ENCODE data around the gene FAM83D. TPM values are rescaled to one million over a fixed set of nuclear protein-coding genes. Genes with fewer than 3 reads are reported as not detected.

FAM83D gene
- total and polyA plus RNA-seq, 2 of the 4 experiments (the other 2 are of a cell fraction): 20.4 to 26.4 TPM

GRCh38 chr20:38937000-38937399 is 10.8 kb downstream of the FAM83D start:
- H3K4me3 ChIP-seq (ENCODE audit: insufficient read depth, low read depth, low read length): no peak overlapping the region
- no peak overlapping the region for H3K14ac ChIP-seq (replicated peaks; ENCODE audit: low read depth, low read length)
- H3K79me1 ChIP-seq (ENCODE audit: low read depth in 1 of 2, low read length in 2 of 2): peaks cover 54 to 80% of the 10 kb centered on the region in 2 experiments
- H3K23ac ChIP-seq (ENCODE audit: low read depth, low read length): no peak overlapping the region
- H3K4ac ChIP-seq (ENCODE audit: low read depth, low read length): no peak overlapping the region
- no peak overlapping the region for H2AK5ac ChIP-seq (ENCODE audit: low read depth, low read length)
- no peak for ATAC-seq (ENCODE audit: low read depth)
- peaks cover 6% of the 10 kb centered on the region; the same call in 1 of the 2 replicates for H4K20me1 ChIP-seq (ENCODE audit: insufficient read depth, low read length)
- peaks cover 30% of the 10 kb centered on the region for H3K9me1 ChIP-seq (ENCODE audit: insufficient read depth, low read length)
- dilution Hi-C loops (cut with HindIII; ENCODE audit: low sequenced_read_pairs, unreplicated experiment): no loop called here
- ChIA-PET CTCF (no interaction called here), POLR2A (ENCODE audit: unreplicated experiment) (no interaction called here)
- peaks cover 10% of the 10 kb centered on the region for H3K4me1 ChIP-seq (ENCODE audit: control insufficient read depth, insufficient read depth, low read length)
- H4K8ac ChIP-seq (ENCODE audit: low read depth in 2 of 2, low read length in 2 of 2): no peak overlapping the region; a peak in 1 of 4 replicates
- H4K5ac ChIP-seq (ENCODE audit: low read depth, low read length): no peak overlapping the region
- no peak overlapping the region for H2BK120ac ChIP-seq (ENCODE audit: low read depth, low read length)
- no peaks in the 10 kb centered on the region for H3K27me3 ChIP-seq (ENCODE audit: control insufficient read depth, insufficient read depth, low read length)
- WGBS, 2 experiments (ENCODE audit: extremely low coverage in 2 of 2, insufficient read length in 1 of 2): 80% methylated on average over 1 of the region's 5 CpGs; no CpG with 5 or more reads in 1 of the 2 experiments
- H2BK5ac ChIP-seq (ENCODE audit: low read depth, low read length, poor library complexity, severe bottlenecking): no peak overlapping the region
- no peak overlapping the region for H2AFZ ChIP-seq (replicated peaks; ENCODE audit: low read length, poor library complexity)
- H3K27ac ChIP-seq (ENCODE audit: insufficient read depth, low read length): no peak overlapping the region
- intact Hi-C loops (cut with micrococcal nuclease): no loop called here
- H4K91ac ChIP-seq (ENCODE audit: insufficient read depth, low read depth, low read length): no peak overlapping the region
- BruUV-seq (replicated peaks): no TSS peak
- no peak overlapping the region for H2BK15ac ChIP-seq (ENCODE audit: low read depth, low read length)
- H3K9ac ChIP-seq (ENCODE audit: low read depth, low read length): no peak overlapping the region
- H2BK20ac ChIP-seq (ENCODE audit: low read depth, low read length): no peak overlapping the region
- H3K36me3 ChIP-seq (ENCODE audit: control insufficient read depth, insufficient read depth, low read length): no peaks in the 10 kb centered on the region
- no peak overlapping the region for H3K56ac ChIP-seq (ENCODE audit: extremely low read depth, insufficient read depth, low read length)
- no peak overlapping the region for H3K4me2 ChIP-seq (ENCODE audit: low read depth, low read length)
- in situ Hi-C loops (cut with MboI; ENCODE audit: low sequenced_read_pairs): no loop called here
- no peak overlapping the region for H2AK9ac ChIP-seq (replicated peaks; ENCODE audit: low read depth, low read length, poor library complexity)
- TF ChIP-seq RCOR1 (IDR thresholded peaks at IDR 0.05; ENCODE audit: insufficient replicate concordance, low read length) (no peak), MXI1 (IDR thresholded peaks at IDR 0.05; ENCODE audit: borderline replicate concordance, low read depth, low read length) (no peak), BHLHE40 (IDR thresholded peaks at IDR 0.05; ENCODE audit: low read depth, low read length) (no peak), RAD21 (IDR thresholded peaks at IDR 0.05; ENCODE audit: low read length) (no peak), ELK1 (IDR thresholded peaks at IDR 0.05; ENCODE audit: borderline replicate concordance, low read depth, low read length) (no peak), MAZ (IDR thresholded peaks at IDR 0.05; ENCODE audit: borderline replicate concordance, low read depth, low read length) (no peak), FOS (IDR thresholded peaks at IDR 0.05; ENCODE audit: low read depth, low read length) (no peak), CHD1 (IDR thresholded peaks at IDR 0.05; ENCODE audit: low read depth, low read length) (no peak), CTCF (conservative IDR thresholded peaks at IDR 0.05; ENCODE audit: low read depth, low read length) (no peak), USF2 (IDR thresholded peaks at IDR 0.05; ENCODE audit: low read depth, low read length) (no peak), MAFK (IDR thresholded peaks at IDR 0.05; ENCODE audit: low read depth, low read length) (no peak), SMC3 (IDR thresholded peaks at IDR 0.05; ENCODE audit: low read depth, low read length) (no peak), NFE2L2 (IDR thresholded peaks at IDR 0.05; ENCODE audit: low read depth, low read length) (no peak), CEBPB (IDR thresholded peaks at IDR 0.05; ENCODE audit: low read depth, low read length) (no peak), RFX5 (IDR thresholded peaks at IDR 0.05; ENCODE audit: low read depth, low read length) (no peak), POLR2A (IDR thresholded peaks at IDR 0.05; ENCODE audit: low read depth, low read length) (no peak)
- no peak overlapping the region for H3K18ac ChIP-seq (ENCODE audit: low read depth, low read length)
- no peak for DNase-seq
- no peaks in the 10 kb centered on the region for H3K9me3 ChIP-seq (ENCODE audit: control insufficient read depth, insufficient read depth, low read length)

Data from IMR-90 (cell line).